ENCODE measurements around the gene TRAF3IP1.

- TF ChIP-seq CTCF (IDR thresholded peaks at IDR 0.05; ENCODE audit: low read depth, low read length) (no peak), POLR2A (IDR thresholded peaks at IDR 0.05; ENCODE audit: extremely low read depth, insufficient read length) (no peak), MAX (IDR thresholded peaks at IDR 0.05; ENCODE audit: low read depth, low read length) (no peak), MYC (IDR thresholded peaks at IDR 0.05; ENCODE audit: low read depth, low read length) (no peak)
Measured at GRCh38 chr2:238339395-238339780, 19.1 kb downstream of the TRAF3IP1 start.

Data from NB4 (cell line).